NB4 (cell line): Measurements from ENCODE around the gene MCTP1.

Experiments
- DNase-seq: peaks from one replicate; pipeline ENCODE4 v3.0.0; 2010; ENCODE audit warnings: low read depth
- H3K4me3 ChIP-seq: one replicate; pipeline ENCODE4 v1.5.1; 2011; ENCODE audit warnings: mild to moderate bottlenecking, low read depth, low read length, moderate library complexity
- MYC ChIP-seq: IDR thresholded peaks from 2 replicates; pipeline ENCODE4 v1.6.1; 2011; ENCODE audit warnings: low read depth, low read length
- POLR2A ChIP-seq: IDR thresholded peaks from 2 replicates; pipeline ENCODE4 v1.6.1; 2011; ENCODE audit warnings: mild to moderate bottlenecking; ENCODE audit not compliant: insufficient read length; ENCODE audit errors: extremely low read depth
- TF ChIP-seq, protein P1 (sequence below): IDR thresholded peaks from one replicate; pipeline ENCODE4 v1.5.1; 2012; ENCODE audit warnings: low read depth, low read length
- TF ChIP-seq, protein P2 (sequence below): IDR thresholded peaks from 2 replicates; pipeline ENCODE4 v1.6.1; 2011; ENCODE audit warnings: low read depth, low read length

MCTP1 gene

DNA sequence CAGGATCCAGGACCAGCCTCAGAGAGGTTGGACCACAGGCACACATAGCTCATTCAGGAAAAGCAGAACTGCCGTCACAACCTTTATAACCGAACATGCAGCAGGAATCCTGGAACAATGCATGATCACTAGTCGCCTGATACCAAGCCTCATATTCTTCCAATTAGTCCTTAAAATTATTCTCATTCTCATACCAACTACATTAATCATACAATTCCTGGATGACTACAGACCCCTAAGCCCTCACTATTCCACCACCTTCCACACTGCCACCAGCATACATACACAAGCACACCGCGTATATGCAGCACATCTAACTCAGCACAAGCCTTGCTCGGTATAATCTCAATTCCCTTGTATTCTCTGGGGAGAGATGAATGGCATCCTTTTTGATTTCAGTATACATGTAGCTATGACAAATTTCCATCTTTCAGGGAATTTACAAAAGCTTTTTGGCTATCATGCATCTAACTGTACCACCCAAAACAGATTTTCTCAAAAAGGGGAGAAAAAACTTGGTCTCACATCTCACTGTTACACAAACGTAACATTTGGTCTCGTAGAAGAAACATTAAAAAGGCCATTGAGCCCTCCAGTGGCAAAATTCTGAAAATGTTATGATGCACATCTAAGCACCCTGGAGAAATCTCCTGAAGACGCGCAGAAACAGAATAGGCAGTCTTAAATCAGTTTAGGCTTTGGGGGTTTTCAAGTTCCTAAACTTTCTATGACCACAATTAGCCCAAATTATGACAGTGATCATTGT lies 46.2 kb downstream of the MCTP1 start:
- no peak overlapping the region for H3K4me3 ChIP-seq
- peak; percentile 51 for DNase-seq
- TF ChIP-seq MYC: no peak
- TF ChIP-seq, protein P1, sequence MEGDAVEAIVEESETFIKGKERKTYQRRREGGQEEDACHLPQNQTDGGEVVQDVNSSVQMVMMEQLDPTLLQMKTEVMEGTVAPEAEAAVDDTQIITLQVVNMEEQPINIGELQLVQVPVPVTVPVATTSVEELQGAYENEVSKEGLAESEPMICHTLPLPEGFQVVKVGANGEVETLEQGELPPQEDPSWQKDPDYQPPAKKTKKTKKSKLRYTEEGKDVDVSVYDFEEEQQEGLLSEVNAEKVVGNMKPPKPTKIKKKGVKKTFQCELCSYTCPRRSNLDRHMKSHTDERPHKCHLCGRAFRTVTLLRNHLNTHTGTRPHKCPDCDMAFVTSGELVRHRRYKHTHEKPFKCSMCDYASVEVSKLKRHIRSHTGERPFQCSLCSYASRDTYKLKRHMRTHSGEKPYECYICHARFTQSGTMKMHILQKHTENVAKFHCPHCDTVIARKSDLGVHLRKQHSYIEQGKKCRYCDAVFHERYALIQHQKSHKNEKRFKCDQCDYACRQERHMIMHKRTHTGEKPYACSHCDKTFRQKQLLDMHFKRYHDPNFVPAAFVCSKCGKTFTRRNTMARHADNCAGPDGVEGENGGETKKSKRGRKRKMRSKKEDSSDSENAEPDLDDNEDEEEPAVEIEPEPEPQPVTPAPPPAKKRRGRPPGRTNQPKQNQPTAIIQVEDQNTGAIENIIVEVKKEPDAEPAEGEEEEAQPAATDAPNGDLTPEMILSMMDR: peak; percentile 26

DNA sequence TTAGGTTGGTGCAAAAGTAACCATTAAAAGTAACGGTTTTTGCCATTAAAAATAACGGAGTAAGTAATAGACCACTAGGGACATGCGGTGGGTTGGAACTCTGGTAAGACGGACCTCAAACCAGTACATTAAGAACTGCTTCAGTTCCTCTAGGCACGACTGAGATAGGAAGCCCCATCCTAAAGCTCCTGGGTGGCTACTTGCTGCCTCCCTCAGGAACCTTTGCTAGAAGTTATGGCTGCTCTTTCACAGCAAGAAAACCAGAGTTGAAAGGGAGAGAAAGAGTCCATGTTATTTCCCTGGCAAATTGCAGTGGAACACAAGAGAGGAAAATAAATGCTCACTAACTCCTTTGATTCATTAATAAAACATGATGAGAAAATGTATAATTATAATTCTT lies 47.6 kb downstream of the MCTP1 start:
- TF ChIP-seq POLR2A (no peak), MYC (no peak)
- TF ChIP-seq, protein P1: no peak
- TF ChIP-seq, protein P2, sequence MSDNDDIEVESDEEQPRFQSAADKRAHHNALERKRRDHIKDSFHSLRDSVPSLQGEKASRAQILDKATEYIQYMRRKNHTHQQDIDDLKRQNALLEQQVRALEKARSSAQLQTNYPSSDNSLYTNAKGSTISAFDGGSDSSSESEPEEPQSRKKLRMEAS: no peak
- no peak overlapping the region for H3K4me3 ChIP-seq
- peak; percentile 21 for DNase-seq

DNA sequence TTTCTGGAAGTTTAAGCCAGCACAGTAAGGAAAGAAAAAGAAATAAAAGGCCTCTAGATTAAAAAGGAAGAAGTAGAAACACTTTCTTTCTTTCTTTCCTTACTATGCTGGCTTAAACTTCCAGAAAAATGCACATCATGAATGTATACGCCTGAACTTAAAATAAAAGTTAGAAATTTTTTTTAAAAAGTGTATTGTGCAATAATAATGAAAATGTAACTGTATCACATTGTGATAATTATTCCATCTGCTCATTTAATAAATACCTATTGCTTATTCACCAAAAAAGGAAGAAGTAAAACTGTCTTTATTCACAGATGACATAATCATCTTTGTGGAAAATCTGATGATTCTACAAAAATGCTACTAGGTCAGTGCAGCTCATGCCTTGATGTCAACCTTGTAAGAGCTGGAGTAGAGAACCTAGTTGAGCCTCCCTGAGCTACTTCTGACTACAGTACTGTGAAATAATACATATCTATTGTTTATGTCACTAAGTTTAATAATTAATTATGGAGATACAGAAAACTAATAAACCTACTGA lies 49.4 kb downstream of the MCTP1 start:
- no peak for TF ChIP-seq POLR2A
- TF ChIP-seq, protein P1: no peak
- TF ChIP-seq, protein P2: no peak
- no peak for TF ChIP-seq MYC
- DNase-seq: no peak

DNA sequence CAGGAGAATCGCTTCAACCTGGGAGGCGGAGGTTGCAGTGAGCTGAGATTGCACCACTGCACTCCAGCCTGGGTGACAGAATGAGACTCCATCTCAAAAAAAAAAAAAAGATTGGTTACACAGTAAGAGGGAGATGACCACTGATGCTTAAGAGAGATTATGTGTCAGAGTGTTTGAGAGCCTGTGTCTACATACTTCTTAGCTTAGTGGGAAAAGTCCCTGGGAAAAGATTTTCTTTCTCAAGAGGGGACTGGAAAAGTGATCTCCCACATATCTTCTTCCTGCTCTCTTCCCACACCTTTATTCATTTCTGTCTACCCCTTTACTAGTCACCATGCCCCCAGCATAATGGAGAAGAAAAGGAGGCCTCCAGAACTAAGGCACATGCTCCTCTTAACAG lies 55.2 kb downstream of the MCTP1 start:
- TF ChIP-seq, protein P2: no peak
- TF ChIP-seq, protein P1: no peak
- TF ChIP-seq POLR2A (no peak), MYC (no peak)
- no peak overlapping the region for H3K4me3 ChIP-seq
- no peak for DNase-seq

More for the DNA sequence above, 49.4 kb downstream of the MCTP1 start:
- no peak overlapping the region for H3K4me3 ChIP-seq

DNA sequence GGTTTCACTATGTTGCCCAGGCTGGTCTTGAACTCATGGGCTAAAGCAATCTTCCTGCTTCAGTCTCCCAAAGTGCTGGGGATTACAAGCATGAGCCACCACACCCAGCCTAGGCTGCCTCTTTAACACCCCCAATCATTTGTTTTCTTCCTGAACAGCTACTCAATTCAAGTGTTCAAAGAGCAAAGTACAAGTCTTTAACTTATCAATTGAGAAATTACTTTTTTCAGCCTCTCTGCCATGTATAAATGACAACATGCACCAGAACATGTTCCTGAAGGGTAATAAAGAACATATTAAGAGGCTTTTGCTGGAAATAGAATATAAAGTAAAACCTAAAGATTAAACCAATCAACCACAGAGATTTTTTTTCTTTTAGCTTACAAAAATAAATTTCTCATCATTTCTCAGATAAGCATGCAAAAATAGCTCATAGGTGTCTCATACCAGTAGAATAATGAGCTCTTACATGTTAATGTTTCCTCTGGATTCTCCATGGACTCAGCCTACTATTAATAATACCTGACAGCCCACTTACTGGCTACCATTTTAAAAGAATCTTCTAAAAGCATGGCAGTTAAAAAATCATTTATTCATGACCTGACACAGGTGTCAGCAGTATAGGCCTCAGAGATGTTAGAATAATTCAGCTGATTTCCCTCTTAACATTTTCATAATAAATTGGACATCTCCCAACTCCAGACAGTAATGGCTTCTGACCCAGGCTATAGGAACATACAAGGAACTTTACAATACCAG lies 60.0 kb downstream of the MCTP1 start:
- H3K4me3 ChIP-seq: no peak overlapping the region
- DNase-seq: no peak
- TF ChIP-seq, protein P1: no peak
- TF ChIP-seq MYC (no peak), POLR2A (no peak)
- TF ChIP-seq, protein P2: no peak
